Lung (tissue), 12 donors: ENCODE data around the gene PCBP3. TPM values are rescaled to one million over a fixed set of nuclear protein-coding genes. Genes with fewer than 3 reads are reported as not detected.

Experiments used
- ATAC-seq: fragments of 200-7000 bp; cut with Tn5 transposase; one replicate; pipeline ENCODE4 v1.9.1; 2020; ENCODE audit warnings: moderate number of reproducible peaks; ENCODE audit not compliant: insufficient read depth, low FRiP score
- DNase-seq, 3 donors: peaks; one replicate each; pipeline ENCODE4 v3.0.0-alpha.2; 2013 to 2017
- H3K27ac ChIP-seq, 2 donors: one replicate each; pipeline ENCODE4 v1.5.1; 2013; ENCODE audit warnings: mild to moderate bottlenecking in 2 of 2, moderate library complexity in 2 of 2, control low read depth in 1 of 2, inconsistent platforms in 1 of 2, low read depth in 1 of 2, low read length in 1 of 2
- H3K27me3 ChIP-seq, 3 donors: one replicate each; pipeline ENCODE4 v1.5.1; 2013; ENCODE audit warnings: low read length in 2 of 3; ENCODE audit not compliant: control insufficient read depth in 3 of 3, insufficient read depth in 3 of 3
- H3K36me3 ChIP-seq, 4 donors: one replicate each; pipeline ENCODE4 v1.5.1; 2013; ENCODE audit warnings: low read length in 4 of 4, mild to moderate bottlenecking in 1 of 4, moderate library complexity in 1 of 4; ENCODE audit not compliant: control insufficient read depth in 4 of 4, insufficient read depth in 4 of 4
- H3K4me1 ChIP-seq, 5 donors: one replicate each; pipeline ENCODE4 v1.5.1; 2013; ENCODE audit warnings: low read length in 5 of 5, mild to moderate bottlenecking in 2 of 5, moderate library complexity in 1 of 5; ENCODE audit not compliant: control insufficient read depth in 5 of 5, insufficient read depth in 5 of 5
- H3K4me3 ChIP-seq: one replicate; pipeline ENCODE4 v1.5.1; 2013; ENCODE audit warnings: mild to moderate bottlenecking, control low read depth, moderate library complexity
- H3K9ac ChIP-seq, 2 donors: one replicate each; pipeline ENCODE4 v1.5.1; 2013; ENCODE audit warnings: low read length in 2 of 2, control low read depth in 1 of 2; ENCODE audit not compliant: insufficient read depth in 1 of 2
- H3K9me3 ChIP-seq, 4 donors: one replicate each; pipeline ENCODE4 v1.5.1; 2013; ENCODE audit warnings: low read length in 3 of 4, mild to moderate bottlenecking in 1 of 4, moderate library complexity in 1 of 4; ENCODE audit not compliant: control insufficient read depth in 4 of 4, insufficient read depth in 3 of 4
- WGBS, 2 donors: extraction: QIAGEN DNeasy Blood & Tissue Kit; methylation state at CpG; one replicate each; pipeline ENCODE4 v1.1.7; 2013; 5-methylcytosine and 5-hydroxymethylcytosine counted together
- polyA plus RNA-seq, 2 donors: library from polyadenylated mRNA; stranded (reverse); fragments of 200-250 nt; gene quantifications; one replicate each; pipeline ENCODE4 v1.2.1, GENCODE V29; 2013
- total RNA-seq, 2 donors: library from RNA; depleted of rRNA in 1 of 2; stranded (reverse); fragments of >200 nt in 1 of 2; gene quantifications; one replicate each; pipeline ENCODE4 v1.2.1, GENCODE V29; 2014 to 2021
- TF ChIP-seq, protein P1 (sequence below): IDR thresholded peaks from 2 replicates; pipeline ENCODE4 v1.5.1; 2012; ENCODE audit warnings: mild to moderate bottlenecking; ENCODE audit errors: control extremely low read depth, extremely low read depth
- donor health status: control.
- donor health status: control.
- donor health status: Bipolar disorder and iron deficiency.
- donor health status: healthy.
- donor health status: DM: yes; HTN: yes; CAD: no.

Gene PCBP3
- total and polyA plus RNA-seq, 4 donors = 1.6 to 8.2 (median 3.1) TPM

DNA sequence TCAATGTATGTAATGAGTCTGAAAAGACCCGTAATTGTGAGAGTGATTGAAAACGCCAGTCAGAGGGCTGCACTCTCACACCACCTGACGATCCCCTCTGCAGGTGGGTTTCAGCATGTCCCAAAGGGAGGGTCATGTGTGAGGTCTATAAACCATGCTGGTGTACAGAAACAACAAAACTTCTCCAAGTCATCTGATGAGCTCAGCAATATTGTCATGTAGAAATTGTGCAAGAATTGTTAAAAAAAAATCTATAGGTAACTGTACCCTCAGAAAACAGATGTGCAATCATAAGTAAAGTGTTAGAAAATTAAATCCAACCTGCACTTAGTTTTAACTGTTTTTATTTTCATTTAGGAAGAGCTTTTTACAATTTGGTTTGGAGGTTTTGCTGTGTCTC lies 152.5 kb downstream of the PCBP3 start:
- no peak overlapping the region for H3K27ac ChIP-seq
- no peak for ATAC-seq
- WGBS, 2 donors = 76 to 81% methylated on average over 3 of the region's 3 CpGs

DNA sequence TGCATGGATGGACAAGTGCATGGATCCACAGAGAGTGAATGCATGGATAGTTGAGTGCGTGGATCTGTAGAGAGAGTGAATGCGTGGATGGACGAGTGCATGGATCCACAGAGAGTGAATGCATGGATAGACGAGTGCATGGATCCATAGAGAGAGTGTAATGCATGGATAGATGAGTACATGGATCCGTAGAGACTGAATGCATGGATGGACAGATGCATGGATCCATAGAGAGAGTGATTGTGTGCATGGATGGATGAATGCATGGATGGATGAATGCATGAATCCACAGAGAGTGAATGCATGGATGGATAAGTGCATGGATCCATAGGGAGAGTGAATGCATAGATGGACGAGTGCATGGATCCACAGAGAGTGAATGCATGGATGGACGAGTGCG lies 153.8 kb downstream of the PCBP3 start:
- ATAC-seq = no peak
- no peak for DNase-seq
- H3K27me3 ChIP-seq = no peaks in the 10 kb centered on the region
- no peak overlapping the region for H3K4me3 ChIP-seq
- TF ChIP-seq, protein P1, sequence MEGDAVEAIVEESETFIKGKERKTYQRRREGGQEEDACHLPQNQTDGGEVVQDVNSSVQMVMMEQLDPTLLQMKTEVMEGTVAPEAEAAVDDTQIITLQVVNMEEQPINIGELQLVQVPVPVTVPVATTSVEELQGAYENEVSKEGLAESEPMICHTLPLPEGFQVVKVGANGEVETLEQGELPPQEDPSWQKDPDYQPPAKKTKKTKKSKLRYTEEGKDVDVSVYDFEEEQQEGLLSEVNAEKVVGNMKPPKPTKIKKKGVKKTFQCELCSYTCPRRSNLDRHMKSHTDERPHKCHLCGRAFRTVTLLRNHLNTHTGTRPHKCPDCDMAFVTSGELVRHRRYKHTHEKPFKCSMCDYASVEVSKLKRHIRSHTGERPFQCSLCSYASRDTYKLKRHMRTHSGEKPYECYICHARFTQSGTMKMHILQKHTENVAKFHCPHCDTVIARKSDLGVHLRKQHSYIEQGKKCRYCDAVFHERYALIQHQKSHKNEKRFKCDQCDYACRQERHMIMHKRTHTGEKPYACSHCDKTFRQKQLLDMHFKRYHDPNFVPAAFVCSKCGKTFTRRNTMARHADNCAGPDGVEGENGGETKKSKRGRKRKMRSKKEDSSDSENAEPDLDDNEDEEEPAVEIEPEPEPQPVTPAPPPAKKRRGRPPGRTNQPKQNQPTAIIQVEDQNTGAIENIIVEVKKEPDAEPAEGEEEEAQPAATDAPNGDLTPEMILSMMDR = no peak
- 70 to 77% methylated on average over 8 of the region's 8 CpGs for WGBS, 2 donors
- no peaks in the 10 kb centered on the region for H3K4me1 ChIP-seq
- H3K36me3 ChIP-seq = no peaks in the 10 kb centered on the region
- no peak overlapping the region for H3K9ac ChIP-seq
- no peak overlapping the region for H3K27ac ChIP-seq
- peaks cover 0 to 7% (median 0%) of the 10 kb centered on the region in 4 donors for H3K9me3 ChIP-seq

More for the DNA sequence above, 152.5 kb downstream of the PCBP3 start:
- Histone ChIP-seq H3K4me3 (no peak overlapping the region), H3K36me3 (no peaks in the 10 kb centered on the region), H3K4me1 (no peaks in the 10 kb centered on the region), H3K9ac (no peak overlapping the region), H3K27me3 (no peaks in the 10 kb centered on the region), H3K9me3 (peaks cover 0 to 7% (median 0%) of the 10 kb centered on the region in 4 donors)
- TF ChIP-seq, protein P1 = no peak
- DNase-seq = no peak

DNA sequence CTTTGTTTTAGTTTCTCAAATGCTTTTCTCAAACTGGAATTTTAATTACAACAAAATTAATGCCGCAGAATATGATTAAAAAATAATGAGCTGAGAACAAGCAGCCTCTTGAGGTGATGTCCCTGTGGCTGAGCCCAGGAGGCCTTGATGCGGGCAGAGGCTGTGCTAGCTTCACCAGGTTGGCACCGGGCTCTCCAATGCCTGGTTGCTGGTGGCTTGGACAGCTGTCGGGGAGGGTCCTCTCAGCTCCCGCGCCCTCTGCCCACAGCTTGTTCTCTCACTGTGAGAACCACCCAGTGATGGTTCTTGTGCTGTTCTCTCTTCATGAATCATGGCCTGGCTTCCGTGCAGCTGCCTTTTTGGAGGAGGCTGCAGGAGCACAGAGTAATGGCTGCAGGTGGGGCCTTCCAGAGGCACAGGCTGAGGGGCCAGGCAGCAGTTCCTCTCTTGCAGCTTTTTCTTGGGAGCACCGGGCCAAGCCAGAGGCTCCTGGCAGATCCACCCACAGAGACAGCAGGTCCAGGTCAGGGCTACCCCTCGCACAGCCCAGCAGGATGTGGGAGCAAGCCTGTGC lies 156.3 kb downstream of the PCBP3 start:
- DNase-seq = no peak
- 85 to 92% methylated on average over 9 of the region's 9 CpGs for WGBS, 2 donors

More for the DNA sequence above, 156.3 kb downstream of the PCBP3 start:
- Histone ChIP-seq H3K4me3 (no peak overlapping the region), H3K27me3 (no peaks in the 10 kb centered on the region), H3K9ac (no peak overlapping the region), H3K27ac (no peak overlapping the region), H3K36me3 (no peaks in the 10 kb centered on the region), H3K4me1 (no peaks in the 10 kb centered on the region), H3K9me3 (peaks cover 0 to 5% (median 0%) of the 10 kb centered on the region in 4 donors)
- TF ChIP-seq, protein P1 = no peak
- no peak for ATAC-seq
